CD14-positive monocyte (primary cell): ENCODE data around the gene MED27. TPM values are rescaled to one million over a fixed set of nuclear protein-coding genes. Genes with fewer than 3 reads are reported as not detected.
"Not testable (repeated sequence)": the region's sequence is repeated elsewhere in the genome, so short reads cannot be mapped to it uniquely, and the experiment has no call there.

Experiments
- DNase-seq, 3 donors: peaks; one replicate each; pipeline ENCODE4 v3.0.0-alpha.2; 2011 to 2022
- H2AFZ ChIP-seq: 2 replicates; pipeline ENCODE4 v1.6.0; 2012; ENCODE audit warnings: mild to moderate bottlenecking, low read depth, low read length, inconsistent platforms; ENCODE audit not compliant: insufficient read depth, poor library complexity, severe bottlenecking
- H3K27ac ChIP-seq, 2 donors: 1 replicate in 1 of 2; 2 replicates in 1 of 2; pipeline ENCODE4 v1.5.1; 2012 to 2013; ENCODE audit warnings: low read length in 2 of 2, control low read depth in 1 of 2, inconsistent platforms in 1 of 2, low read depth in 1 of 2, mild to moderate bottlenecking in 1 of 2
- H3K27me3 ChIP-seq, 2 donors: one replicate each; pipeline versions ENCODE4 v1.6.0 to v1.6.1; 2011 to 2013; ENCODE audit warnings: low read length in 2 of 2; ENCODE audit not compliant: control insufficient read depth in 2 of 2, insufficient read depth in 2 of 2
- H3K36me3 ChIP-seq, 2 donors: replicated peaks in 1 of 2; 1 replicate in 1 of 2; 2 replicates in 1 of 2; pipeline versions ENCODE4 v1.5.1 to v1.6.1; 2012 to 2013; ENCODE audit warnings: low read length in 2 of 2, control low read depth in 1 of 2, inconsistent platforms in 1 of 2, mild to moderate bottlenecking in 1 of 2; ENCODE audit not compliant: insufficient read depth in 2 of 2, control insufficient read depth in 1 of 2
- H3K4me1 ChIP-seq, 2 donors: 1 replicate in 1 of 2; 2 replicates in 1 of 2; pipeline versions ENCODE4 v1.5.1 to v1.6.1; 2012 to 2013; ENCODE audit warnings: low read length in 2 of 2, control low read depth in 1 of 2, inconsistent platforms in 1 of 2, mild to moderate bottlenecking in 1 of 2, moderate library complexity in 1 of 2; ENCODE audit not compliant: insufficient read depth in 2 of 2, control insufficient read depth in 1 of 2
- H3K4me2 ChIP-seq: replicated peaks from 2 replicates; pipeline ENCODE3; 2012; ENCODE audit warnings: low read length, moderate library complexity, mild to moderate bottlenecking; ENCODE audit not compliant: poor library complexity, severe bottlenecking; ENCODE audit errors: extremely low read depth
- H3K4me3 ChIP-seq, 3 experiments: fragments of 200-600 bp in 1 of 3; sonication (generic) in 1 of 3; replicated peaks in 1 of 3; 1 replicate in 2 of 3; 2 replicates in 1 of 3; pipeline ENCODE4 v1.5.1; 2011 to 2013; ENCODE audit warnings: low read length in 3 of 3, mild to moderate bottlenecking in 3 of 3, control low read depth in 2 of 3, low read depth in 2 of 3, inconsistent platforms in 1 of 3, moderate library complexity in 1 of 3
- H3K79me2 ChIP-seq: 2 replicates; pipeline ENCODE4 v1.6.0; 2012; ENCODE audit warnings: mild to moderate bottlenecking, control low read depth, inconsistent platforms, low read length, moderate library complexity; ENCODE audit not compliant: insufficient read depth
- H3K9ac ChIP-seq: 2 replicates; pipeline ENCODE4 v1.6.0; 2017; ENCODE audit warnings: low read length, mild to moderate bottlenecking; ENCODE audit not compliant: insufficient read depth, poor library complexity, severe bottlenecking
- H3K9me3 ChIP-seq, 2 donors: replicated peaks in 1 of 2; 1 replicate in 1 of 2; 2 replicates in 1 of 2; pipeline versions ENCODE4 v1.5.1 to v1.6.1; 2012 to 2013; ENCODE audit warnings: low read length in 2 of 2, control low read depth in 1 of 2; ENCODE audit not compliant: control insufficient read depth in 1 of 2, insufficient read depth in 1 of 2
- H4K20me1 ChIP-seq: 2 replicates; pipeline ENCODE4 v1.6.0; 2012; ENCODE audit warnings: mild to moderate bottlenecking, low read length, control low read depth, moderate library complexity; ENCODE audit not compliant: insufficient read depth
- H3K27ac Mint-ChIP-seq, 7 donors: one replicate each; pipeline ENCODE4 v1.8.0; 2020; ENCODE audit warnings: mild to moderate bottlenecking in 7 of 7, mixed read lengths in 7 of 7, moderate library complexity in 6 of 7, inconsistent platforms in 2 of 7
- H3K27me3 Mint-ChIP-seq, 3 donors: one replicate each; pipeline ENCODE4 v1.8.0; 2021 to 2022; ENCODE audit warnings: low read depth in 3 of 3, mild to moderate bottlenecking in 3 of 3, mixed read lengths in 3 of 3, moderate library complexity in 3 of 3, inconsistent platforms in 1 of 3
- H3K36me3 Mint-ChIP-seq, 2 donors: one replicate each; pipeline ENCODE4 v1.8.0; 2020; ENCODE audit warnings: mixed read lengths in 2 of 2, inconsistent platforms in 1 of 2, mild to moderate bottlenecking in 1 of 2
- H3K4me1 Mint-ChIP-seq: one replicate; pipeline ENCODE4 v1.8.0; 2020; ENCODE audit warnings: mild to moderate bottlenecking, mixed read lengths
- H3K4me3 Mint-ChIP-seq, 2 donors: one replicate each; pipeline ENCODE4 v1.8.0; 2020; ENCODE audit warnings: mild to moderate bottlenecking in 2 of 2, mixed read lengths in 2 of 2, moderate library complexity in 1 of 2
- H3K9me3 Mint-ChIP-seq, 7 donors: one replicate each; pipeline ENCODE4 v1.8.0; 2020 to 2022; ENCODE audit warnings: mixed read lengths in 7 of 7, mild to moderate bottlenecking in 6 of 7, moderate library complexity in 6 of 7, inconsistent platforms in 2 of 7
- WGBS: methylation state at CpG from one replicate; pipeline ENCODE4 v1.1.5; 2013; ENCODE audit warnings: missing lambda C conversion rate; ENCODE audit not compliant: insufficient coverage; 5-methylcytosine and 5-hydroxymethylcytosine counted together
- intact Hi-C, 2 donors: fragments of 100-400 bp; cut with micrococcal nuclease; formaldehyde crosslinking; loops; one replicate each; pipeline versions ENCODE4 v1.15.0 to v1.15.1; 2023
- polyA plus RNA-seq, 3 donors: library from polyadenylated mRNA; depleted of rRNA in 1 of 3; unstranded in 2 of 3; stranded (reverse) in 1 of 3; fragments of 300-500 nt in 2 of 3; fragments of >200 nt in 1 of 3; fragmentation: Illumina TruSeq in 2 of 3; gene quantifications; 1 replicate in 2 of 3; 2 replicates in 1 of 3; pipeline ENCODE4 v1.2.3, GENCODE V29; 2012 to 2021
- TF ChIP-seq, protein P1 (sequence below): fragments of 200-600 bp; IDR thresholded peaks from one replicate; pipeline ENCODE4 v1.8.0; 2022; ENCODE audit warnings: antibody characterized with exemption, mild to moderate bottlenecking

MED27 gene
- polyA plus RNA-seq, 3 donors = 14.0 to 26.9 (median 25.8) TPM

DNA sequence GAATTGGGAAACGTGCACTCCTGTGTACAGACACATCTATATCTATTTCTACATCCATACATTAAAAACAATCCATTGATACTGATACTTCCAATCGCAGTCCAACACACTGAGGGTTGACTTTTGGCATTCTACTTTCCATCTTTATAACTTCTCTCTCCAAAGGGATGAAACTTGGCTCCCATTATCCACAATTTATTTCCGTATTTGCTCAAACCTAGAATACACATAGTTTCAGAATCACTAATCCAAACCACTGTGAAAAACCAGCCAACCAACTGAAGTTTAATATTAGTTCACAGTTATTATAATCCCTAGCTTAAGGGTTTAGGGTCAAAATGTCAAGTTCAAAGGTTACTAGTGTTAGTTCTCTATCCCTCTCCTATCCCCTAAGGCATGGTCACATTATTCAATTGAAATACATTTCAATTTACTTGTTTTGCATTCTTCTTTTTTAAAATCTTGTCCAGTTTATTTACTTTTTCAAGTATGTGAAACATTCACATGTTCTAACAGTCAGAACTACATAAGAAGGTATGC lies 156.5 kb downstream of the MED27 start:
- H3K36me3 ChIP-seq = no peaks in the 10 kb centered on the region
- TF ChIP-seq, protein P1, sequence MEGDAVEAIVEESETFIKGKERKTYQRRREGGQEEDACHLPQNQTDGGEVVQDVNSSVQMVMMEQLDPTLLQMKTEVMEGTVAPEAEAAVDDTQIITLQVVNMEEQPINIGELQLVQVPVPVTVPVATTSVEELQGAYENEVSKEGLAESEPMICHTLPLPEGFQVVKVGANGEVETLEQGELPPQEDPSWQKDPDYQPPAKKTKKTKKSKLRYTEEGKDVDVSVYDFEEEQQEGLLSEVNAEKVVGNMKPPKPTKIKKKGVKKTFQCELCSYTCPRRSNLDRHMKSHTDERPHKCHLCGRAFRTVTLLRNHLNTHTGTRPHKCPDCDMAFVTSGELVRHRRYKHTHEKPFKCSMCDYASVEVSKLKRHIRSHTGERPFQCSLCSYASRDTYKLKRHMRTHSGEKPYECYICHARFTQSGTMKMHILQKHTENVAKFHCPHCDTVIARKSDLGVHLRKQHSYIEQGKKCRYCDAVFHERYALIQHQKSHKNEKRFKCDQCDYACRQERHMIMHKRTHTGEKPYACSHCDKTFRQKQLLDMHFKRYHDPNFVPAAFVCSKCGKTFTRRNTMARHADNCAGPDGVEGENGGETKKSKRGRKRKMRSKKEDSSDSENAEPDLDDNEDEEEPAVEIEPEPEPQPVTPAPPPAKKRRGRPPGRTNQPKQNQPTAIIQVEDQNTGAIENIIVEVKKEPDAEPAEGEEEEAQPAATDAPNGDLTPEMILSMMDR = no peak
- H3K36me3 Mint-ChIP-seq = peaks cover 5 to 6% of the 10 kb centered on the region in 2 donors
- 100% methylated on average over 2 of the region's 3 CpGs for WGBS
- H3K27me3 ChIP-seq = no peaks in the 10 kb centered on the region
- DNase-seq = no peak
- no peaks in the 10 kb centered on the region for H3K4me1 ChIP-seq
- no peak overlapping the region for H3K27ac ChIP-seq
- H4K20me1 ChIP-seq = no peaks in the 10 kb centered on the region
- no peak overlapping the region for H3K4me3 ChIP-seq
- no peak overlapping the region for H3K9ac ChIP-seq
- no peak overlapping the region for H3K4me3 Mint-ChIP-seq
- H3K27ac Mint-ChIP-seq = peak overlapping the region in 1 of 7 donors; percentile 6
- H3K9me3 Mint-ChIP-seq = no peaks in the 10 kb centered on the region
- H3K4me2 ChIP-seq = no peak overlapping the region
- H3K27me3 Mint-ChIP-seq = no peaks in the 10 kb centered on the region
- peaks cover 3% of the 10 kb centered on the region for H3K4me1 Mint-ChIP-seq
- no peaks in the 10 kb centered on the region for H3K9me3 ChIP-seq
- no peak overlapping the region for H2AFZ ChIP-seq
- H3K79me2 ChIP-seq = no peaks in the 10 kb centered on the region
- intact Hi-C loops = no loop called here

DNA sequence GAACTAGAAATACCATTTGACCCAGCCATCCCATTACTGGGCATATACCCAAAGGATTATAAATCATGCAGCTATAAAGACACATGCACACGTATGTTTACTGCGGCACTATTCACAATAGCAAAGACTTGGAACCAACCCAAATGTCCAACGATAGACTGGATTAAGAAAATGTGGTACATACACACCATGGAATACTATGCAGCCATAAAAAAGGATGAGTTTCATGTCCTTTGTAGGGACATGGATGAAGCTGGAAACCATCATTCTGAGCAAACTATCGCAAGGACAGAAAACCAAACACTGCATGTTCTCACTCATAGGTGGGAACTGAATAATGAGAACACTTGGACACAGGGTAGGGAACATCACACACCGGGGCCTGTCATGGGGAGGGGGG lies 158.0 kb downstream of the MED27 start:
- DNase-seq, H3K27ac ChIP-seq, H3K79me2 ChIP-seq, H3K4me2 ChIP-seq, H3K27me3 ChIP-seq, H3K4me1 Mint-ChIP-seq, H3K36me3 Mint-ChIP-seq, H3K9me3 Mint-ChIP-seq, intact Hi-C loops, H3K4me1 ChIP-seq, H3K27ac Mint-ChIP-seq, H3K9me3 ChIP-seq, H3K4me3 Mint-ChIP-seq, H3K36me3 ChIP-seq, H4K20me1 ChIP-seq, H3K27me3 Mint-ChIP-seq, H3K9ac ChIP-seq, H2AFZ ChIP-seq, H3K4me3 ChIP-seq: not testable (repeated sequence)
- no CpG with 5 or more reads among the region's 5 CpGs for WGBS
